Measurements from ENCODE around the gene ITM2B. TPM values are rescaled to one million over a fixed set of nuclear protein-coding genes. Genes with fewer than 3 reads are reported as not detected.

ITM2B gene
- total RNA-seq, 1 experiment from 2014 or later = 179 TPM

- BruUV-seq (replicated peaks) = no TSS peak
- H3K36me3 Mint-ChIP-seq (ENCODE audit: insufficient read depth, unreplicated experiment) = peaks cover 45% of the 10 kb centered on the region
- no peak for TF ChIP-seq CTCF (IDR thresholded peaks at IDR 0.05; ENCODE audit: unreplicated experiment)
- no peaks in the 10 kb centered on the region for H3K27me3 Mint-ChIP-seq (ENCODE audit: insufficient read depth, unreplicated experiment)
- POLR2A ChIA-PET = interaction anchor here (0.8 to 1.3 kb wide), 4 partner anchors 12 to 266 kb away, joined by 3 to 5 read pairs (median 4); partner anchors contain the start of genes RB1 and RCBTB2
- intact Hi-C loops (cut with micrococcal nuclease) = no loop called here
- no peak for DNase-seq (ENCODE audit: unreplicated experiment)
- CTCF ChIA-PET = interaction anchor here (0.9 kb wide), 1 partner anchor 10 kb away, joined by 3 read pairs; no protein-coding TSS in a partner anchor
- H3K9me3 Mint-ChIP-seq (ENCODE audit: unreplicated experiment) = no peaks in the 10 kb centered on the region
- no peak overlapping the region for H3K27ac Mint-ChIP-seq (ENCODE audit: low read depth, unreplicated experiment)
- H3K4me3 Mint-ChIP-seq (ENCODE audit: unreplicated experiment) = no peak overlapping the region
- peaks cover 9% of the 10 kb centered on the region for H3K4me1 Mint-ChIP-seq (ENCODE audit: insufficient read depth, unreplicated experiment)
Observed at GRCh38 chr13:48266150-48266549, 33.1 kb downstream of the ITM2B start.

GRCh38 chr13:48266701-48267639, 34.0 kb downstream of the ITM2B start:
- Mint-ChIP-seq H3K36me3 (ENCODE audit: insufficient read depth, unreplicated experiment) (peaks cover 37% of the 10 kb centered on the region), H3K4me3 (ENCODE audit: unreplicated experiment) (no peak overlapping the region), H3K4me1 (ENCODE audit: insufficient read depth, unreplicated experiment) (peaks cover 9% of the 10 kb centered on the region), H3K27me3 (ENCODE audit: insufficient read depth, unreplicated experiment) (no peaks in the 10 kb centered on the region), H3K27ac (ENCODE audit: low read depth, unreplicated experiment) (no peak overlapping the region), H3K9me3 (ENCODE audit: unreplicated experiment) (no peaks in the 10 kb centered on the region)
- intact Hi-C loops (cut with micrococcal nuclease) = no loop called here
- POLR2A ChIA-PET = interaction anchor here (0.5 to 1.3 kb wide), 6 partner anchors 12 to 265 kb away, joined by 3 to 5 read pairs (median 3); partner anchors contain the start of genes RB1 and RCBTB2
- CTCF ChIA-PET = no interaction called here
- no peak for TF ChIP-seq CTCF (IDR thresholded peaks at IDR 0.05; ENCODE audit: unreplicated experiment)
- no peak for DNase-seq (ENCODE audit: unreplicated experiment)
- no TSS peak for BruUV-seq (replicated peaks)

GRCh38 chr13:48268019-48268418, 35.0 kb downstream of the ITM2B start:
- TF ChIP-seq CTCF (IDR thresholded peaks at IDR 0.05; ENCODE audit: unreplicated experiment) = no peak
- intact Hi-C loops (cut with micrococcal nuclease) = no loop called here
- CTCF ChIA-PET = interaction anchor here (1.0 kb wide), 1 partner anchor 30 kb away, joined by 5 read pairs; no protein-coding TSS in a partner anchor

GRCh38 chr13:48273346-48273745, 40.3 kb downstream of the ITM2B start:
- TF ChIP-seq CTCF (IDR thresholded peaks at IDR 0.05; ENCODE audit: unreplicated experiment) = no peak
- H3K4me1 Mint-ChIP-seq (ENCODE audit: insufficient read depth, unreplicated experiment) = no peaks in the 10 kb centered on the region
- no peaks in the 10 kb centered on the region for H3K27me3 Mint-ChIP-seq (ENCODE audit: insufficient read depth, unreplicated experiment)
- no peaks in the 10 kb centered on the region for H3K9me3 Mint-ChIP-seq (ENCODE audit: unreplicated experiment)
- H3K27ac Mint-ChIP-seq (ENCODE audit: low read depth, unreplicated experiment) = no peak overlapping the region
- CTCF ChIA-PET = interaction anchor here (0.6 kb wide), 2 partner anchors 179 to 304 kb away, joined by 3 to 4 read pairs; no protein-coding TSS in a partner anchor
- H3K36me3 Mint-ChIP-seq (ENCODE audit: insufficient read depth, unreplicated experiment) = peaks cover 7% of the 10 kb centered on the region
- intact Hi-C loops (cut with micrococcal nuclease) = no loop called here
- BruUV-seq (replicated peaks) = no TSS peak
- DNase-seq (ENCODE audit: unreplicated experiment) = no peak
- POLR2A ChIA-PET = interaction anchor here (1.8 kb wide), 1 partner anchor 30 kb away, joined by 4 read pairs; the partner anchor contains the start of gene RB1
- H3K4me3 Mint-ChIP-seq (ENCODE audit: unreplicated experiment) = no peak overlapping the region

More at GRCh38 chr13:48268019-48268418, 35.0 kb downstream of the ITM2B start:
- no TSS peak for BruUV-seq (replicated peaks)
- peaks cover 28% of the 10 kb centered on the region for H3K36me3 Mint-ChIP-seq (ENCODE audit: insufficient read depth, unreplicated experiment)
- no peak overlapping the region for H3K27ac Mint-ChIP-seq (ENCODE audit: low read depth, unreplicated experiment)
- no peaks in the 10 kb centered on the region for H3K27me3 Mint-ChIP-seq (ENCODE audit: insufficient read depth, unreplicated experiment)
- POLR2A ChIA-PET = no interaction called here
- H3K9me3 Mint-ChIP-seq (ENCODE audit: unreplicated experiment) = no peaks in the 10 kb centered on the region
- no peak for DNase-seq (ENCODE audit: unreplicated experiment)
- H3K4me1 Mint-ChIP-seq (ENCODE audit: insufficient read depth, unreplicated experiment) = peaks cover 2% of the 10 kb centered on the region
- H3K4me3 Mint-ChIP-seq (ENCODE audit: unreplicated experiment) = no peak overlapping the region
